H54 (cell line): Measurements from ENCODE around the gene PHRF1.

ENCODE experiments used
- DNase-seq: peaks from one replicate; pipeline ENCODE4 v3.0.0; 2011; ENCODE audit warnings: low spot score, mixed read lengths; ENCODE audit not compliant: insufficient read length
- FAIRE-seq: peaks from 3 replicates; lab custom pipeline; 2011; peaks lifted over from hg19 to GRCh38; lab: Jason Lieb, UNC
- POLR2A ChIP-seq: IDR thresholded peaks from 2 replicates; pipeline ENCODE4 v1.6.1; 2011; ENCODE audit warnings: low read depth, mild to moderate bottlenecking, low read length

The PHRF1 gene

DNA sequence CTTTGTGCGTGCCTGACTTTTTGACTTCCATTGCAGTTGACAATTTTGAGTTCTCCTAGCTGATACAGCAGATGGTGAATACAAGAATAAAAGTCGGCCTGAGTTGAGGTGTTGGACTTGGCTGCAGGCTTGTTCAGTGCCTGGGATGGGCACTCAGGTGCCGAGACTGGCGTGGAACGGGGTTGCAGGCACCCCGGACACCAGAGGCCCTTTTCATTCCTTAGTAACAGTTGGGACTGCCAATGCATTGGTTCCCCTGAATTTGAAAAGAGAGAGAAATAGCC is 1.3 kb downstream of the PHRF1 start:
- FAIRE-seq, result no peak
- DNase-seq, result no peak
- TF ChIP-seq POLR2A, result no peak

DNA sequence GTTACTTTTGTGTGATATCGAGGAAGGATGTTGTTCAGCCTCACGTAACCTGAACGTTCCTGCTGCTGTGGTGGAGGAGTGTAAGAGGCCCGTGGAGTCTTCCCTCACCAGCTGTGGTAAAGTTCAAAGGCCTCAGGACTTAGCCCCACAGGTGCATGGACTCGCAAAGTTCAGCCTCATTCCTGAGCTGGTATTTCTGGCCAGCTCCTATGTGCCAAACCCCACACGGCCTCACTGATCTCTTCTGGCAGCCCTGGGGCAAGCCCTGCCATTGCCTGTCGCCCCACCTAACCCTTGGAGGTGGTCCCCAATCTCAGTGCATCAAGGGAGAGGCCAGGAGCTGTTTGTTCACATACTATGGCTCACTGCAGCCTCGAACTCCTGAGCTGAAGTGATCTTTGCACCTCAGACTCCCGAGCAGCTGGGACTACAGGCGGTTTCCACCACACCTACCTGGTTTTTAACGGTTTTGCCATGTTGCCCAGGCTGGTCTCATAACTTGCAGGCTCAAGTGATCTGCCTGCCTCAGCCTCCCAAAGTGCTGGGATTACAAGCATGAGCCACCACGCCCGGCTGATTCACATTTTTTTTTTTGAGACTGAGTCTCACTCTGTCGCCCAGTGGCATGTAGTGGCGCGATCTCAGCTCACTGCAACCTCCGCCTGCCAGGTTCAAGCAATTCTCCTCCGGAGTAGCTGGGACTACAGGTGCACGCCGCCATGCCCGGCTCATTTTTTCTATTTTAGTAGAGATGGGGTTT is 2.2 kb downstream of the PHRF1 start:
- TF ChIP-seq POLR2A, result no peak
- no peak for FAIRE-seq
- no peak for DNase-seq

DNA sequence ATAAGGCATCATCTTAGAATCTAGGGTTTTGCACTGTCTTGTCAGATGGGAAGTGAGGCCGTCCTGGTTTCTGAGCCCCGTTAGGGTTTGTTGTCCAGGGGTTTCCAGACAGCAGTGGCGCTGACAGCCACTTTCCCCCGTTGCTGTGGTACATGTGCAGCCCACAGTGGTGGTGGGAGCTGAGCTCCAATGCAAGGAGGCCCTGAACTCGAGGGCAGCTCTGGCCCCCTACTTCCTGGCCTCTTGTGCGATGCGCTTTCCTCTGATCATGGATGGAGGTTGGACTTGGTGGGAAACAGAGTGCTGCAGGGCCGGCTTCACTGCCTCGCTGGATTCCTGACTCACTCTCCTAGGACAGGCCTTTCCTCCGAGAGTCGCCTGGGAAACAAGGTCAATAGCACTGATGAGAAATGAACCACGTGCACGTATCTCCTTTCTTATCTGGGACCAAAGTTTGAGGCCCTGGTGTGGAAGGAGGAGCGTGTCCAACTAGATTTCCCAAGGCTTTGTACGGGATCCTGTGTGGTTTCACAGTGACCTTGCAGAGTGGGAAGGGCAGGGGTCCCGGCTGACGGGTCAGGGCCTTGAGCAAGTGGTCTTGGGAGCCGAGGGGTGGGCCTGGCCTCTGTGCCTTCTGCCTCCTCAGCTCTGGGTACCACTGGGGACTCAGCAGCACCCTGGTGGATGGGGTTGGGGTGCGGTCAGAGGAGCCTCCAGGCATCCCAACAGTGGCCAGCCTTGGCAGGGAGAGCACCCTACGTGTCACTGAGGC is 3.7 kb downstream of the PHRF1 start:
- no peak for FAIRE-seq
- no peak for TF ChIP-seq POLR2A
- DNase-seq, result no peak

DNA sequence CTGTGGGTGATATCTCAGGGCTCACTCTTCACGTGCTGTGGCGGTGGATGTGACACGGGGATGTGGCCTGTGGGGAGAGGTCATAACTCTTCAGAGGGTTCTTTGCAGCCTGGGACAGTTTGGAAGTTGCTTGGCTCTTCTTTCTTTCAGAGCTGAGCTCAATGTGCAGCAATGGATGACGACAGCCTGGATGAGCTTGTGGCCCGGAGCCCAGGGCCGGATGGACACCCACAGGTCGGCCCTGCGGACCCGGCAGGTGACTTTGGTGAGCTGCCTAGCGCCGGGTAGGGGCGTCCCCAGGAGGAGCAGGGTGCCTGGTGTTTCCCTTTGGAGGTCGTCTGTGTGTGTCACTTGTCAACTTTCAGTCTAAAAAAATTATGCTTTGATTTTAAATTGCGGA is 5.1 kb downstream of the PHRF1 start:
- DNase-seq (no peak), FAIRE-seq (no peak)
- TF ChIP-seq POLR2A, result no peak

DNA sequence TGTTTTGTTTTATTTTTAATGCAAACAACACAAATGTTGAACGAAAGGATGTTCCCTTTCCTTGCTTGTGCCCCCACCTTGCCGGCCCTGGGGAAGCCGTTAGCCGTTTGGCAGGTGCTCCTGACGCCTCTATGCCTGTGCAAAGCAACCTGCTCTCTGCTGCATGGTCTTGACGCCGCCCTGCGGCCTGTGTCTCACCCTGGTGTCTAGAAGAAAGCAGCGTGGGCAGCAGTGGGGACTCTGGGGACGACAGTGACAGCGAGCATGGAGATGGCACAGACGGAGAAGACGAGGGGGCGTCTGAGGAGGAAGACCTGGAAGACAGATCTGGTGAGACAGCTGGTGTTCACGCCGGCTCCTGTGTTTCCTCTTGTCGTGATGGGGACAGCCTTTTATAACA is 5.5 kb downstream of the PHRF1 start:
- TF ChIP-seq POLR2A, result no peak
- DNase-seq (no peak), FAIRE-seq (no peak)

DNA sequence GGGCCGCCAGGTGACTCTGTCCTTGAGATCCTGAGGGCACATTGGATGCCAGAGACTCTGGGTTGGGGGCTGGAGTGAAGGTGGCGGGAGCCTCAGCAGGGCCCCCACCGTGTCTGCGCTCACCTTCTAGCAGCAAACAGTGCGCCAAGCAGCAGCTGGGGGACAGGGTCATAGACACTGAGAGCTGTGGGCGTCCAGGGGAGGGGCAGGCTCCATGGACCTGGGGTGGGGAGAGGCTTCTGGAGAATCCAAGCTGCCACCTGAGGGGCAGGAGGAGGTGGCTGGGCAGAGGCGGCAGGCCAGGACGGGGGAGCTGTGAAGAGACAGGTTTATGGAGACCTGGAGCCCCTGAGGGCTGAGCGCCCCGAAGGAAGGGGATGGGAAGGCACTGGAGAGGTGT is 8.0 kb downstream of the PHRF1 start:
- FAIRE-seq (no peak), DNase-seq (no peak)
- TF ChIP-seq POLR2A, result no peak

DNA sequence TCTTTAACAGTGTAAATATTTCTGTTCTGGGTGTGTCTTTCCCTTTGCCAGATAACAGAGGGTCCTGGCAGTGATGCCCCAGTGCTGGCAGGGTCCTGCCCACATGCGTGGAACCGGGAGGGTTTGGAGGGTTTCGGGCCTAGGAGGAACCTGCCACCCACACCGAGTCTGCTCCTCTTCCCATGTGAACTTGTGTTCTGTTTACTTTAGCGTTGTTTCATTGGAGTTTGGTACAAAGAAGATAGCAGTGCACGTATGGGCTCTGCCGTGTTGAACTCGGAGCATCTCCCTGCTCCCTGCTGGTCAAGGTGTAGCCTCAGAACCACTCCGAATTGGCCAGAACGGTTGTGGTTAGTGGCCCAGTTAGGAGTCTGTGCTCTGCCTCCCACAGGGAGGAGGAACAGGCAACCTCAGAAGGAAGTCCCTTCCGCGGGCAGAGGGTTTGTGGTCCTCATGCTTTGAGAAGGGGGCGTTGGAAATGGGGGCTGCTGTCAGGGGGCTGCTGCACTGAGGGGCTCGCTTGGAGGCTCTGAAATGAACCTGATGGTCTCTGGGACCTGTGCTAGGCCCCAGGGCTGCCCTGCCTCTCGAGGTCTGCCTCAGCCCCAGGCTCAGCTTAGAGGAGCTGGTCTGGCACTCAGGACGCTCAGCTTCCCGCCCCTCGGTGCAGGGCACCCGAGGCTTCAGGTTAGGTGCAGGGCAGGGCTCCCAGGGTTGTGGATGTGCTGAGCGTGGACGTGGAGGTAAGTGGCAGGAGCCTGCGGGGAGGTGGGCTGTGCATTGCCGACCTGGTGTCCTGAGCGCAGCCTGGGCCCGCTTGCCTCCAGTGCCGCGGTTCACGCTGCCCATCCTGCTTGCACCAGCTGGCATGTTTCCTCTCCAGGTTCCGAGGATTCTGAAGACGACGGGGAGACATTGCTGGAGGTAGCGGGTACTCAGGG is 10.4 kb downstream of the PHRF1 start:
- FAIRE-seq (no peak), DNase-seq (no peak)
- no peak for TF ChIP-seq POLR2A

DNA sequence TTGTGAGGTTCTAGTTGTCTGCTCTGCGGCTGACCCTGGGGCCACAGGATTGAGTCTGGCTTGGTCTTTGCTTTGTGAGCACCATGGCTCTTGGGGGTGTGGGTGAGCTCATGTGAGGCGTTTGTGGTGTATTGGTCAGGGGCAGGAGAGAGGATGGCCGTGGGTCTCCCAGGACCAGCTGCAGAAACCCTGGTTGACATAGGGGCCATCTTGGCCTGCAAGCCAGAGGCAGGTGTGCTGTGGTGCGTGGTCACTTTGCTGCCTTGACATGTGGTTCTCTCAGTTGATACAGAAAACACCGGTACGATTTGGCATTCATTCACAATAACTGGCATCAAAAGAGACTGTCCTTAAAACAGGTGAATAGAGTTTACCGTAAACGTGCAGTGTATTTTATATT is 11.3 kb downstream of the PHRF1 start:
- no peak for TF ChIP-seq POLR2A
- DNase-seq (no peak), FAIRE-seq (no peak)

DNA sequence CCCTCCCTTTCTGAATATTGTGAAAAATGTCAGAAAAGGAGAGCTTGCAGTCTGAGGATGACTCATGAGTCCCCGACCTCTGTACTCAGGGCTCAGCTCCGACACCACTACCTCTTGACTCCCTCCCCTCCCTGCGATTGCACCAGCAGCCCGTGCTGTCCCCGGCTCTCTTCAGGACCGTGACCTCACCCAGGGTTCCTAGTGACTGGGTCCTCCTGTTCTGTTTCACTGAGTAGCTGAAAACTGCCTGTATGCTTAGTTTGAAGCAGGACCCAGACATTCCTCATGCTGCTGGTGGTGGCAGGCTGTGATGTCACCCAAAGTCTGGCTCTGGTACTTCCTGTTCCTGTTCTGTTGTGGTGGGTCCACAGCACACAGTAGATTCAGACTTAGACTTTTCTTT is 11.7 kb downstream of the PHRF1 start:
- DNase-seq, result peak; percentile 71
- TF ChIP-seq POLR2A, result no peak
- no peak for FAIRE-seq

DNA sequence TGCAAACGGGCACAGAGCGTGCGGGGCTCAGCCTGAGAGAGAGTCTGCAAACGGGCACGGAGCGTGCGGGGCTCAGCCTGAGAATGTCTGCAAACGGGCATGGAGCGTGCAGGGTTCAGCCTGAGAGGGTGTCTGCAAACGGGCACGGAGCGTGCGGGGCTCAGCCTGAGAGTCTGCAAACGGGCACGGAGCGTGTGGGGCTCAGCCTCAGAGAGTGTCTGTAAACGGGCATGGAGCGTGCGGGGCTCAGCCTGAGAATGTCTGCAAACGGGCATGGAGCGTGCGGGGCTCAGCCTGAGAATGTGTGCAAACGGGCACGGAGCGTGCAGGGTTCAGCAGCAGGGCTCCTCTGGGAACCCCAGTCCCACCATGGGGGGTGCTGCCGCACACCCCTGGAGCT is 13.5 kb downstream of the PHRF1 start:
- DNase-seq (no peak), FAIRE-seq (no peak)
- no peak for TF ChIP-seq POLR2A

DNA sequence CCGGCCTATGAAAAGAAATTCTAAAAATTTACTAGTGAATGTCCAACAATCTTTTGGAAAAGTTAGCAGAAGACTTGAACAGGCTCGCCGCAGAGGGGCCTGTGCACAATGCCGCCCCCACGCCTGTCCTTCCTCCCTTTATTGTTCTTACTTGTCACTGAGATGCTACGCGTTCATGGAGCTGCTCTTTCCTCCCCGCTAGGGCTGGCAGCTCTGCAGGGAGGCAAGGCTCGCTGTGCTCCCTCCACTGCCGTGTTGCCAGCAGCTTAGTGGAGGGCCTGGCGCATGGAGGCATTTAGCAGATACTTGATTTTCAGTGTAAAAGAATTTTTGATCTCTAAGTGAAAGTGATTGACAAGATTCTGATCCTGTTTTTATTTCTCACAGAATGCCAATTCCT is 14.7 kb downstream of the PHRF1 start:
- TF ChIP-seq POLR2A, result no peak
- FAIRE-seq, result no peak
- no peak for DNase-seq

DNA sequence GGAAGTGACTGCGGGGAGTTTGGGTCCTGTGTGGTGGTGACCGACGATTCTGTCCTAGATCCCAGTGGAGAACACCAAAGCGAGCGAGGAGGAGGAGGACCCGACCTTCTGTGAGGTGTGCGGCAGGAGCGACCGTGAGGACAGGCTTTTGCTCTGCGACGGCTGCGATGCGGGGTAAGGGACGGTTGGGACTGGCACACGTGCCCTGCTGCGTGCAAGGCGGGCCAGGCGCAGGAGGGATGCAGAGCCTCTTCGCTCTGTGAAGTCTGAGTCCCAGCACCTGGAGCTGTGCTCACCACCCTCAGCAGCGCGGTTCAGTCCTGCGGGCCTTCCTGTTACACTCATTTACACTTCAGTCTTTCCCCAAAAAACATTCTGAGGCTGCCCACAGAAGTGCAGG is 16.2 kb downstream of the PHRF1 start:
- TF ChIP-seq POLR2A, result no peak
- DNase-seq, result no peak
- no peak for FAIRE-seq

DNA sequence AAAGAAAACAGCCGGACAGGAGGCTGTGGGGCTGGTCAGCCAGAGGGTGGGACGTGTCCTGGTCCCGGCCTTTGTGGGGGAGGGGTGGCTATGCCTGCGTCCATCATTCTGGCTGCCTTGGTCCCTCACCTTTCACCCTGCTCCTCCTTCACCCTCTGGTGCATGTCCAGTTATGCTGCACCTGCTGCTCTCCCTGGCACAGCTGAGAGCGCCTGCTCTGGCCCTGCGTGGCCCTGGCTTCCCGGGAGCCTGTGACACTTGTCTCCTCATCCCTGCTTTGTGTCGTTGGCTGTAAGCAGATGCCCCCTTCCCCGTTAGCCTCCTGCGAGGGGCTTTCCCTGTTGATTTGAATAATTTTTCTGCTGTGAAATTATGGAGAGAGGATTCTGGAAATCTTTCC is 16.6 kb downstream of the PHRF1 start:
- TF ChIP-seq POLR2A, result 0 out of 2 replicates have a peak, but pooled peaks have one; percentile 6
- no peak for DNase-seq
- no peak for FAIRE-seq

DNA sequence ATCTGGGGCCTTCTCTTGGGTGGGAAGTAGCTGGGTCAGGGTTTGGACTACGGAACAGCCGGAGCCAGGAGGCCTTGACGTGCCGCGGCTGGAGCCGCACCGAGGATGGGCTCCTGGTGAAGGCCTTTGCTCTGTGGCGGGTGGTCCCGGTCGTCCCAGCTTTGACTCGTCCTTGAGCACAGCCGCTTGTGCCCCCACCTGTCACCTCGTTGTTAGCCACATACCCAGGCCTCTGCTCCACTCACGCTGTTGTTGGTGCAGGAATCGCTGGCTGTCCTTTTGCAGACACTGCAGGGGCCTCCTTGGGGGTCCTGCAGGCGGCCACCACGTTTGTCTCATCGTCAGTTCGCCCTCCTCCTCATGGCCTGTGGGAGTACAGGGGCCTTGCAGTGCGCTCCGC is 17.1 kb downstream of the PHRF1 start:
- TF ChIP-seq POLR2A, result no peak
- FAIRE-seq (no peak), DNase-seq (no peak)
